Activated T-cell treated with anti-CD3 and anti-CD28 coated beads, Interleukin-2, amount 50 U/mL, for 72 hours (primary cell): Measurements from ENCODE around the gene LCP2. TPM values are rescaled to one million over a fixed set of nuclear protein-coding genes. Genes with fewer than 3 reads are reported as not detected.
"Not testable (repeated sequence)": the region's sequence is repeated elsewhere in the genome, so short reads cannot be mapped to it uniquely, and the experiment has no call there.

ENCODE experiments used
- ATAC-seq, 2 donors: fragments of 150-1000 bp; cut with Tn5 transposase; replicated peaks in 1 of 2; 2 replicates each; pipeline ENCODE4 v1.10.0; 2021; ENCODE audit warnings: moderate library complexity in 2 of 2, mild to moderate bottlenecking in 1 of 2
- DNase-seq, 2 donors: peaks; one replicate each; pipeline ENCODE4 v3.0.0; 2021 to 2022; ENCODE audit warnings: mixed read lengths in 1 of 2
- H3K27ac Mint-ChIP-seq: one replicate; pipeline ENCODE4 v1.8.0; 2022; ENCODE audit warnings: mild to moderate bottlenecking, moderate library complexity, mixed read lengths
- H3K27me3 Mint-ChIP-seq: one replicate; pipeline ENCODE4 v1.8.0; 2022; ENCODE audit warnings: low read depth, mixed read lengths
- H3K36me3 Mint-ChIP-seq, 2 donors: one replicate each; pipeline ENCODE4 v1.8.0; 2022; ENCODE audit warnings: mixed read lengths in 2 of 2, mild to moderate bottlenecking in 1 of 2; ENCODE audit not compliant: insufficient read depth in 2 of 2
- H3K4me1 Mint-ChIP-seq: one replicate; pipeline ENCODE4 v1.8.0; 2022; ENCODE audit warnings: low read depth, mixed read lengths
- H3K4me3 Mint-ChIP-seq, 2 donors: one replicate each; pipeline ENCODE4 v1.8.0; 2022; ENCODE audit warnings: mild to moderate bottlenecking in 2 of 2, mixed read lengths in 2 of 2, moderate library complexity in 2 of 2
- H3K9me3 Mint-ChIP-seq, 2 donors: one replicate each; pipeline ENCODE4 v1.8.0; 2022; ENCODE audit warnings: mixed read lengths in 2 of 2
- total RNA-seq, 2 donors: library from RNA; stranded (reverse); gene quantifications; one replicate each; pipeline ENCODE4 v1.2.3, GENCODE V29; 2022

The LCP2 gene
- total RNA-seq, 2 donors from 2014 or later, result 162 to 190 TPM

DNA sequence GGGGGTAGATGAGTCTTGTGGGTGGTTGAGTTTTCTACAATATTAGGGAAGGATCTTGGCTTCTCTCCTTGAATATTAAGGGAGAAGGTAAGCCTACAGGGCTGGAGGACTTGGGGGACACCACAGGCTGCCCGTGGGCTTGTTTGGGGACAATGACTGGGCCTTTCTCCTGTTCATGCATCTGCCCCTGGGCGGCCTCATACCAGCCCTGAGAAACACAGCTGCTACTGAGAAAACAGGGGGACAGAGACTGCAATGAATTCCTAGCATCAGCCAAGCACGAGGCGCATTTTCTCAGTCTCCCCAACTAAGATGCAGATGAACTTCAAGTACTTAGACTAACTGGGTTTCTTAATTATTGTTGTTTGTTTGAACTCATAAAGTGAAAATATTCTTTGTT, 40.2 kb downstream of the LCP2 start:
- ATAC-seq (no peak), DNase-seq (no peak)
- peak overlapping the region; percentile 11 for H3K27ac Mint-ChIP-seq
- peaks cover 42 to 54% of the 10 kb centered on the region in 2 donors for H3K36me3 Mint-ChIP-seq
- H3K4me3 Mint-ChIP-seq, result no peak overlapping the region
- H3K9me3 Mint-ChIP-seq, result no peaks in the 10 kb centered on the region
- peaks cover 43% of the 10 kb centered on the region for H3K4me1 Mint-ChIP-seq
- no peaks in the 10 kb centered on the region for H3K27me3 Mint-ChIP-seq

DNA sequence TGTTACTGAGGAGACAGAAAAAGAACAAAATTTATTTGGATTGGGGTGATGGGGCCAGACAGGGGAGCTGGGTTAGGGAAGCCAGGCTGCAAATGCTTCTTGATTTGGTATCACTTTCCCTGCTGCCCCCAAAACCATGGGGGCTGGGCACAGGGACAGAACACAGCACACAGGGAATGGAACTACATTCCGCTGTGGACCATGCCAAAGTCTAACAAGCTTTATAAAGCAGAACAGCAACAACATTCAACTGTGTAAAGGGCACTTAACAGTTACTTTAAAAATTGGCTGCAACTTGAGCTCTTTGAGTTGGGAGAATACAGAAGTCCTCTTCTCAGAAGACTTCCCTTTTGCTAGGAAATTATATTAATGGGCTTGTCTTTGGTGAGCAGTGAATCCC, 41.0 kb downstream of the LCP2 start:
- ATAC-seq (no peak), DNase-seq (no peak)
- Mint-ChIP-seq H3K4me1 (peaks cover 35% of the 10 kb centered on the region), H3K27ac (peak overlapping the region; percentile 78), H3K36me3 (peaks cover 39 to 52% of the 10 kb centered on the region in 2 donors), H3K27me3 (no peaks in the 10 kb centered on the region), H3K9me3 (no peaks in the 10 kb centered on the region), H3K4me3 (no peak overlapping the region)

DNA sequence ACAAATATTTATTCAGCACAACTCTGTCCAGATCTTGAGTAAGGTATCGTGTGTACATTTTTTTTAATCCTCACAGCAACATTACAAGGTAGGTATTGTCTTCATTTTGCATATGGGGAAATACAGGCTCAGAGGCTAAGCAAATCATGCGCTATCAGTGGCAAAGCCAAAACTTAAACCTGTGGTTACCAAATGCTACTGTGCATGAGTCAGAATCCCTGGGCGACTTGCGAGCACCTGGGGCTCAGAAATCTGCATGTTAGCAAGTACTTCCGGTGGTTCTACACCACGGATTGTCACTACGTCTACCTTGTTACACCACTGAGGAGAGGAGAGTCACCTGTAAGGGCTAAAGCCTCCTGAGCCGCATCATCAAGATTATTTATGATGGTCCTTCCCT, 43.5 kb downstream of the LCP2 start:
- peak; percentile 95 to 96 for ATAC-seq
- Mint-ChIP-seq H3K4me3 (peak overlapping the region; percentile 32 to 38), H3K9me3 (no peaks in the 10 kb centered on the region)

DNA sequence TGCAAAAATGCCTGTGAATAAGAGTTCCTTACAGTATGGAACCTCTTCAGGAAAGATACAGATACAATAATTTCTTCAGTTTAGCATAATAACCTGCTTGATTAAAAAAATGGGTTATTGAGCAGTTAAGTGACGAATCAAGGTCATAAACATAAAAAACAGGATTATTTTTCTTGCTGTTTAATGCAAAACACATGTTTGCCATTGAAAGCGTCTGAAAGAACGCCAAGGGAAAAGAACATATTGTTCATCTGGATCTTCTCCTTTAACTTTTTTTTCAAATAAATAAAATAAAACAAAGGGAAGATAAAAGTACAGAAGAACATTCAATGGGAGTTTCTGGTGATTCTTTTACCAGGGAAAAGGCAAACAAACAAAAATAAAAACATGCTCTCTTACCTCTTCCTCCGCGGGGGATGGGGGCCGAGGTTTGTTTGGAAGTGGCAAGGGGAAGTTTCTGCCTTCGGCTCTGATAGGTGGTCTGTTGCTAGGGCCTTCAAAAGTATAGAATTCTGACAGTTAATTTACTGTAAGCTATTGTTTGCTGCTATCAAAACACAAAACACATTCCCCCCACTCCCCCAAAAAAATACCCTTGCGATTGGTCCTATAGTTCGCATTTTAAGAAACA, 44.7 kb downstream of the LCP2 start:
- Mint-ChIP-seq H3K4me3 (no peak overlapping the region), H3K4me1 (peaks cover 64% of the 10 kb centered on the region), H3K9me3 (no peaks in the 10 kb centered on the region), H3K36me3 (peaks cover 33 to 62% of the 10 kb centered on the region in 2 donors), H3K27ac (peak overlapping the region; percentile 6), H3K27me3 (no peaks in the 10 kb centered on the region)
- DNase-seq (no peak), ATAC-seq (no peak)

More for the DNA sequence above, 43.5 kb downstream of the LCP2 start:
- peaks cover 55% of the 10 kb centered on the region for H3K4me1 Mint-ChIP-seq
- DNase-seq, result peak; percentile 71 to 78
- H3K27ac Mint-ChIP-seq, result peak overlapping the region; percentile 34
- H3K27me3 Mint-ChIP-seq, result no peaks in the 10 kb centered on the region
- H3K36me3 Mint-ChIP-seq, result peaks cover 32 to 53% of the 10 kb centered on the region in 2 donors

DNA sequence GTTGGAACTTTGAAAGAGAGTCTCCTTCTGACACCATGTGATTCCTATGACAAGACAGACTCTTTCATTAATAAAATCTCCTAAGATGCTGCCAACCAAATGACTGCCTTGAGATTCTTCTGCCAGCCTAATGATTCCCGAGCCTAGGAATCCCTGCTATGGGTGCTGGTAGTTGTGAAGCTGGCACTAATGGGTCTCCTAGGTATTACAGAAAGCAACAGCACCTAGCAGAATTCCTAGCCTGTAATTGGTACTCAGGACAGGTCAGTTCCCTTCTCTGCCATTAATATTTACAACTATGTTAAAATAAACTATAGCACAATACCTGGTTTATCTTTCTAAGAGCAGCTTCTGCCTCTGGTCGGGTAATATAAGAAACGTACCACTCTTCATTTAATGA, 45.5 kb downstream of the LCP2 start:
- H3K27me3 Mint-ChIP-seq, result no peaks in the 10 kb centered on the region
- DNase-seq, result no peak

DNA sequence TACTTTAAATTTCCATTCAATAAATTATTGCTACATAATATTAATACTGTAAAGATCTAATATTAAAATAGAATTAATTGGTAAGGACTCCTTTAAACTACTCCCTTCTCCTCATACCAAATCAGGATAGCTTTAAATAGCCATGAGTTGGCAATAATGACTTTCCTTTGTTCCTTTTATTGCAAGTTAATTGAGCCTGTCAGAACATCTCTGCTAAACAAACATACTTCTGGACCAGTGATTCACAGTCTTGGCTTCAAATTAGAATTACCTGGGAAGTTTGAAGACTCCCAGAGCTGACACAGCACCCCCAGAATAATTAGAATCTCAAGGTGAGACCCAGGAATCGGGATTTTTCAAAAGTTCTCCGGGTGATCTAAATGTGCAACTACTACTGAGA, 46.1 kb downstream of the LCP2 start:
- Mint-ChIP-seq H3K27me3 (no peaks in the 10 kb centered on the region), H3K9me3 (peaks cover under 1 to 2% of the 10 kb centered on the region in 2 donors), H3K36me3 (peaks cover 38 to 70% of the 10 kb centered on the region in 2 donors), H3K4me1 (peaks cover 57% of the 10 kb centered on the region), H3K27ac (peak overlapping the region; percentile 6), H3K4me3 (no peak overlapping the region)
- ATAC-seq (no peak), DNase-seq (no peak)

More for the DNA sequence above, 45.5 kb downstream of the LCP2 start:
- Mint-ChIP-seq H3K9me3 (no peaks in the 10 kb centered on the region), H3K4me3 (no peak overlapping the region), H3K27ac (peak overlapping the region; percentile 6), H3K36me3 (peaks cover 35 to 69% of the 10 kb centered on the region in 2 donors), H3K4me1 (peaks cover 64% of the 10 kb centered on the region)
- no peak for ATAC-seq

DNA sequence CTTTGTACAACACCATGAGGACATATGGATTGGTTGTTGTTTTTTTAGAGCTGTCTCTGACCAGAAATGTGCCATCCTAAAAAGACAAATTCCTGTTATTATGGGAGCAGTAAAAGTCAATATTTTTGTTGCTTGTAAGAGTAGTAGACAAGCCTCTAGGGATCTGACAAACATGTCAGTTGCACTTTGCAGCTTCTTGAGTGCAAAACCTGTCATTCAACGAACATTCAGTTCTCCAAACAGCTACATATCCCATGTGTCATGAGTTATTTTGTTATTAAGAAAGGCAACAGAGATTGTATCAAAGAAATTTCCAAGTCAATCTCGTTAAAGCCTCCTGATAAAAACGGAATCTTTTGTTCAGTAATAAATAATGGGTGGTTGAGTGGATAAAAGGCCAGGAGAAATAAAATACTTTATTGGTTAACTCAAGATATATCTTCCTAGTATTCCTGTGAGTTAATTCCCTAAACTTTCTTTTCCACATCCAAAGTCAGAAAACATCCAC, 46.7 kb downstream of the LCP2 start:
- Mint-ChIP-seq H3K9me3 (peaks cover 3 to 4% of the 10 kb centered on the region in 2 donors), H3K4me3 (no peak overlapping the region), H3K27me3 (no peaks in the 10 kb centered on the region), H3K4me1 (peaks cover 53% of the 10 kb centered on the region), H3K27ac (no peak overlapping the region), H3K36me3 (peaks cover 38 to 75% of the 10 kb centered on the region in 2 donors)
- ATAC-seq (no peak), DNase-seq (no peak)

DNA sequence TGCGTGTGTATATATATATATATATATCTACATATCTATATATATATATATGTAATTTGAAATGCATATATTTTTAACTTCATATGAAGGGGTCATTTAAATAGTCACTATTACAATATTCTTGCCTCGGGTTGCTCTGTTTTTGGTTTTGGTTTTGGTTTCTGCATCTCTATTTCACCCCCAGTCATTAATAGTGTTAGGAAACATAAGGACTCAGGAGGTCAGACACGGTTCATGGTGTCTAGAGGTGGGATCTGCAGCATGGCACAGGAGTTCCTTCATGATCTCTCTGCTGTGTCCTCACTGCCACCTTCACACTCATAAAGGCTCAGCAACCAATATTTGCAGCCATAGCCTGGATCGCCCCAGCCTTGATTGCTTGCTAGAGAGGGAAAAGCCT, 48.2 kb downstream of the LCP2 start:
- Mint-ChIP-seq H3K9me3 (peaks cover 7% of the 10 kb centered on the region in 2 donors), H3K4me1 (peaks cover 47% of the 10 kb centered on the region), H3K27me3 (no peaks in the 10 kb centered on the region), H3K27ac (peak overlapping the region; percentile 29), H3K36me3 (peaks cover 36 to 74% of the 10 kb centered on the region in 2 donors), H3K4me3 (no peak overlapping the region)
- ATAC-seq (no peak), DNase-seq (no peak)

DNA sequence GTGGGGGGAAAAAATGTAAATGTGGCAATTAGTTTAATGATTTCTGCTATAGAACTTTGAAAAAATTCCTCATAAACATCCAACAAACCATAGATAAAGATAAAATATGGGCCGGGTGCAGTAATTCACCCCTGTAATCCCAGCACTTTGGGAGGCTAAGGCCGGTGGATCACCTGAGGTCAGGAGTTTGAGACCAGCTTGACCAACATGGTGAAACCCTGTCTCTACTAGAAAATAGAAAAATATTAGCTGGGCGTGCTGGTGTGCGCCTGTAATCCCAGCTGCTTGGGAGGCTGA, 48.7 kb downstream of the LCP2 start:
- Mint-ChIP-seq H3K27ac (peak overlapping the region; percentile 50), H3K36me3 (peaks cover 31 to 70% of the 10 kb centered on the region in 2 donors), H3K4me1 (peaks cover 42% of the 10 kb centered on the region)
- not testable (repeated sequence) for H3K27me3 Mint-ChIP-seq, DNase-seq, H3K4me3 Mint-ChIP-seq, ATAC-seq, H3K9me3 Mint-ChIP-seq

DNA sequence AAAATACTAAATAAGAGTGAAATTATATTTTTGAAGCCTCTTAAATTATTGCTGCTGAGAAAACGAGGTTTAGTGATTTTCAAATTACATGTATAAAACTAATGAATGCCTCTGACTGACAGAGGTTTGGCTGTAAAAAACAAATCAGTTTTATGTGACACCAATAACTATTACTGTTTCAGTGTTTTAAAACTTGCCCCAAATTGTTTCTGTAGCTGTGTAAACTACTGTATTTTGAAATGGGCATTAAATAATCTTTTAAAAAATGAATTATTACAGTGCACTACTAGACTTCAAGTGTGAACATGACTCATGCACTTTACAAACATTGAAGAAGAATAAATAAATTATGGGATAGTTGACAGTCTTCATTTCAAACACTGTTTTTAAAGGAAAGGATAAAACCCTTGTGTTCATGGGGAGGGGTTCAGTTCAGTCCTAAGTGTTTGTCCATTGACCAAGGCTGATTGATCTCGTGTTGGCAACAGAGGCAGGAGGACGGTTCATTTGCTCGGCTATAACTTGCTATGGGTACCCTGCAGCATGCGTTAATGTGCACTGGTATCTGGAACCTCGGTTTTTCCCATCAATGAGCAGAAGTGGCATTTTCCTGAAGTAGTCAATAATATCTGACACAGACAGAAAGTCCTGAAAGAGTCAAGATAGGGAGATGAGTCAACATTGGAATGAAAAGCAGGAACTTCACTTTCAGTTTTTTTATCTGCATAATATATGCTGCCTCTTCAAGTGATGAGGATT, 49.2 kb downstream of the LCP2 start:
- Mint-ChIP-seq H3K27ac (peak overlapping the region; percentile 82), H3K36me3 (peaks cover 31 to 68% of the 10 kb centered on the region in 2 donors), H3K27me3 (no peaks in the 10 kb centered on the region), H3K9me3 (peaks cover 7% of the 10 kb centered on the region in 2 donors), H3K4me3 (no peak overlapping the region), H3K4me1 (peaks cover 37% of the 10 kb centered on the region)
- ATAC-seq (peak in 1 of 2 donors; percentile 23), DNase-seq (no peak)

DNA sequence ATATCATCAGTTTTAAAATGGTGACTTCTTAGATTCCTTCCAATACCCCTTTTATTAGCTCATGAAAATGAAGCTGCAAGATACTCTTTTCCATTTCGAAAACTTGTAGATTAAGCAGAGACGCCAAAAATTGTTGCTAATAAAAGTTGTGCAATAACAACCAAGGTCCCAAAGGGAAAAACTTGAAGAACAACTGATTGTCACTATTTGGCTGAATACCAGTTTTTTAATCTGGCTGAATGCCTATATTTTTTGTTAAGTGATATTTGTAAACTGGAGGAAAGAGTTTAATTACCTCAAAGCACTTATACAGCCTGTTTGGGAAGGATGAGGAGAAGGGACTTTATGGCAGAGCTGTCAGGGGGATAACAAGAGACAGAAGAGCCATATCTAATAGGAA, 50.2 kb downstream of the LCP2 start:
- peaks cover 31 to 65% of the 10 kb centered on the region in 2 donors for H3K36me3 Mint-ChIP-seq
- H3K4me3 Mint-ChIP-seq, result no peak overlapping the region
- H3K9me3 Mint-ChIP-seq, result peaks cover 7% of the 10 kb centered on the region in 2 donors
- DNase-seq (no peak), ATAC-seq (no peak)
- H3K27ac Mint-ChIP-seq, result peak overlapping the region; percentile 82
- H3K27me3 Mint-ChIP-seq, result no peaks in the 10 kb centered on the region
- peaks cover 34% of the 10 kb centered on the region for H3K4me1 Mint-ChIP-seq

DNA sequence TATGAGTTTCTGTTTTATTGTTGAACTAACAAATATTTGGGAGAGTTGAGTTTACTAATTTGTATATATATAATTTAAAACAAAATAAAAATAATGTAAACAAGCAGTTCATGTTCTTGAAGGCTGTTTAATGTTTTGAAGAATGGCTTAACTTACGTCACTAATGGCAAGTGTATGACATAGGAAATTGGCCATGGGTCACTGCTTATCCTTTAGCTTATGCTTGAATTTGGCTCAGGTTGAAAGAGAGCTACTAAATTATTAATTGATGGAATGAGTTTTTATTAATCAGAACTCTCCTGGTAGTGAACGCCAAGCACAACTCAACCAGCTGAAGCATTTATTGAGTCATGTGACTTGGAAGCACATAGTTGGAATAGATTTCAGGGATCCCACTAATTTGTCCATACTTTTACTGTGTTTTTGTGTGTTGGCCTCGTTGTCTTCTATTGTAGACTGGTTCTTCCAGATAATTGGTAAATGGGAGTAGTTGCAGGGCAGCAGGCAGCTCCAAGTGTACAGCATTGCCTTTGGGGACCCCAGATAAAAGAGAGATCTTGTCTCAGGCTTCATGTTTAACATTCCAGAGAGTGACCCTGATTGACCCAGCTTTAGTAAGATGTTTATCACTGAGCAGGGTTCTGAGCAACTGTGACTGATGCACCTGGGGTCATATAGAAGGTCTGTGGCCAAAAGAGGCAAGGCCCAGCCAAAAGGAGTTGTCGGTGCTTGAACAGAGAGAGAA, 51.3 kb downstream of the LCP2 start:
- Mint-ChIP-seq H3K27ac (no peak overlapping the region), H3K4me1 (peaks cover 32% of the 10 kb centered on the region), H3K27me3 (no peaks in the 10 kb centered on the region), H3K4me3 (no peak overlapping the region), H3K9me3 (peaks cover 7% of the 10 kb centered on the region in 2 donors), H3K36me3 (peaks cover 31 to 58% of the 10 kb centered on the region in 2 donors)
- no peak for DNase-seq
- no peak for ATAC-seq

DNA sequence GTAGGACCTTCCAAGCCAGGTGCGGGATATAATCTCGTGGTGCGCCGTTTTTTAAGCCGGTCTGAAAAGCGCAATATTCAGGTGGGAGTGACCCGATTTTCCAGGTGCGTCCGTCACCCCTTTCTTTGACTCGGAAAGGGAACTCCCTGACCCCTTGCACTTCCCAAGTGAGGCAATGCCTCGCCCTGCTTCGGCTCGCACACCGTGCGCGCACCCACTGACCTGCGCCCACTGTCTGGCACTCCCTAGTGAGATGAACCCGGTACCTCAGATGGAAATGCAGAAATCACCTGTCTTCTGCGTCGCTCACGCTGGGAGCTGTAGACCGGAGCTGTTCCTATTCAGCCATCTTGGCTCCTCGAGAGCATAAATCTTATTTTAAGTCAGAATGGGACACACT, 52.1 kb downstream of the LCP2 start:
- not testable (repeated sequence) for H3K9me3 Mint-ChIP-seq, H3K4me3 Mint-ChIP-seq, H3K27me3 Mint-ChIP-seq, H3K27ac Mint-ChIP-seq, ATAC-seq, DNase-seq
- peaks cover 23% of the 10 kb centered on the region for H3K4me1 Mint-ChIP-seq
- H3K36me3 Mint-ChIP-seq, result peaks cover 29 to 50% of the 10 kb centered on the region in 2 donors
